ENCODE measurements around the gene DEPDC1.

- TF ChIP-seq POLR2AphosphoS5 (IDR thresholded peaks at IDR 0.05; ENCODE audit: low read depth, low read length) (no peak), POLR2A (IDR thresholded peaks at IDR 0.05; ENCODE audit: low read depth, low read length) (no peak)
Observed at GRCh38 chr1:68442006-68442405, 54.9 kb downstream of the DEPDC1 start.

All from GM12892 (cell line).